HG02973 (cell line): ENCODE data around the gene SDCCAG8.
A peak's percentile ranks its signal among the peaks of the same experiment; 100 is the strongest.
"Not testable (repeated sequence)": the region's sequence is repeated elsewhere in the genome, so short reads cannot be mapped to it uniquely, and the experiment has no call there.

Experiments used
- ATAC-seq: cut with Tn5 transposase; IDR thresholded peaks from one replicate; pipeline ENCODE4 v1.9.1; 2021; ENCODE audit warnings: moderate library complexity; ENCODE audit not compliant: unreplicated experiment

The SDCCAG8 gene

DNA sequence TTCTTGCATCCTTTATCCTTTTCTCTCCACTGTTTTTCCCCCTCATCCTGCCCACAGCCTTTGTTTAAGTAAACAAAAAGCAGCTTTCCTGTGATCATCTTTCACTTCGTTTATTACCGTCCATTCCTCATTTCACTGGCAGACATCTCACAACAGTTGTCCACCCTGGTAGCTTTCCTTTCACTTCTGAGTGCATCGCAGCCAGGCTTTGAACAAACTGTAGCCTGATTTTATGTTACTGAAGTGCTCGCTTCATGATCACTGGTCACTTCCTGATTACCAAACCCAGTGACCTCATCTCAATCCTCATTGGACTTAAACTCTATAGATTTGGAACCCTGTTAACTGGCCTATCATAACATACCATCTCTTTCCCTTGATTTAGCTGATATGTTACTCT is 67.7 kb downstream of the SDCCAG8 start:
- no peak for ATAC-seq

DNA sequence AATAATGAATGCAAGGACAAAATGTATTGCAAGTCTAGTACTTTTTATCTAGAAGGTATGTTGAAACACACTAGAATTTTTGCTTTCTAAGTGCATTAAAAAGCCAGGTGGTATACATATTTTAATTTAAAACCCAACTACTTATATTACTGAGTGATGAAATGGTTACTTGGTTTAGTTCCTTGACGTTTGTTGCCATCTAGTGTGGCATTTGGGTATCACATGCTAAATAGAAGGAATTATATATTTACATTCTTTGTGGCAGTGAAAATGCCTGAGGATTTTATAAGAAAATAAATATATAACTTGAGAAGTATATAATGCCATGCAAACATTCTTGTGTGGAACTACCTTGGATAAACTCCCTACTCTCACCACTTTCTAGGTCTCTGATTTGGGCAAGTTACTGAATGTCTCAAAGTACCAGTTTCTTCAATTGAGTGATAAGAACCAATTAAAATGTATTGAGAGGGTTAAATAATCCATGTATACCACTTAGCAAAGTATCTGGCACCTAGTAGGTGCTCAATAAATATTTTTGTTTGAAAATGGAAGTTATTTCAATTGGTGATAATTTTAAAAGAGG is 69.6 kb downstream of the SDCCAG8 start:
- ATAC-seq = no peak

DNA sequence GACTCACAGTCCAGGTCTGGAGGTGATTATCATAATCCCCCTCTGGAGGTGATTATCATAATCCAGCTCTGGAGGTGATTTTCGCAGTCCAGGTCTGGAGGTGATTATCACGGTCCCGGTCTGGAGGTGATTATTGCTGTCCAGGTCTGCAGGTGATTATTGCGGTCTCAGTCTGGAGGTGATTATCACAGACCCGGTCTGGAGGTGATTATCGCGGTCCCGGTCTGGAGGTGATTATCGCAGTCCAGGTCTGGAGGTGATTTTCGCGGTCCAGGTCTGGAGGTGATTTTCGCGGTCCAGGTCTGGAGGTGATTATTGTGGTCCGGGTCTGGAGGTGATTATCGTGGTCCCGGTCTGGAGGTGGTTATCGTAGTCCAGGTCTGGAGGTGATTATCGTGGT is 76.6 kb downstream of the SDCCAG8 start:
- no peak for ATAC-seq

DNA sequence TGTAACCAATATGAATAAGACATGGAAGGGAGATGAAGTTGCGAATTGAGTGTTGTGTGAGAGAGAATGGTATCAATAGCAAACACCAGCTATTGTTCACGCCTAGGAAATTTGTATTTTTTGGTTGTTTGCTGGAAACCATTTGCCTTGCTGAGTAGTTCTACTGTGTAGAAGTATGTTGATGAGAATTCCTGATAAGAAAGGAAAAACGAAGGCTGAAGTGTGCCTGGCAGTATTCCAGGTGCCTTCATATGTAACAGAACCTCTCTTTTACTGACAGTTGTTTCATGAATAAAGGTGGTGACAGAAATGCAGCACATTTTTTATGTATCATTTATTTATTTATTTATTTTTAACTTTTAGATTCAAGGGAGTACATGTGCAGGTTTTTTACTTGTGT is 79.5 kb downstream of the SDCCAG8 start:
- no peak for ATAC-seq

DNA sequence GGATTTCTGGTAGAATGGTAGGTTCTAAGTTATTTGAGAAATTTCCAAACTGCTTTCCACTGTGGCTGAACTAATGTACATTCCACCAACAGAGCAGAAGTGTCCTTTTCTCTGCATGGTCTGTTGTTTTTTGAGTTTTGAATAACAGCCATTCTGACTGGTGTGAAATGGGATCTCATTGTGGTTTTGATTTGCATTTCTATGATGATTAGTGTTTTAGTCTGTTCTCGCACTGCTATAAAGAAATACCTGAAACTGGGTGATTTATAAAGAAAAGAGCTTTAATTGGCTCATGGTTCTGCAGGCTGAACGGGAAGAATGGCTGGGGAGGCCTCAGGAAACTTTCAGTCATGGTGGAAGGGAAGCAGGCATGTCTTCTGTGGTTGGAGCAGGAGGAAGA is 80.3 kb downstream of the SDCCAG8 start:
- no peak for ATAC-seq

DNA sequence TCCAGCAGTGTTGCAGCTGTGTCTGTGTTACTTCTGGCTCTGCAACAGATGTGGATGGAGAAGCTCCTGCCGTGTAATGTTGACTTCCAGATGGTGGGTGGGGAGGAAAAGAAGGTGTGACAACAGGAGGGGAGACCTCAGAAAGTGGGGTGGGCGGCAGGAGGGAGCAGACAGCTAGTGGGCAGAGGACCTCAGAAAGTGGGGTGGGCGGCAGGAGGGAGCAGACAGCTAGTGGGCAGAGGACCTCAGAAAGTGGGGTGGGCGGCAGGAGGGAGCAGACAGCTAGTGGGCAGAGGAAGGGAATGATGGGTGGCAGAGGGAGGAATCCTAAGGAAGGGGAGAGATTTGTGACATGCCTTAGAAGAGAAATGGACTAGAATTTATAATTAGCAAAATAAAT is 83.0 kb downstream of the SDCCAG8 start:
- ATAC-seq = not testable (repeated sequence)

DNA sequence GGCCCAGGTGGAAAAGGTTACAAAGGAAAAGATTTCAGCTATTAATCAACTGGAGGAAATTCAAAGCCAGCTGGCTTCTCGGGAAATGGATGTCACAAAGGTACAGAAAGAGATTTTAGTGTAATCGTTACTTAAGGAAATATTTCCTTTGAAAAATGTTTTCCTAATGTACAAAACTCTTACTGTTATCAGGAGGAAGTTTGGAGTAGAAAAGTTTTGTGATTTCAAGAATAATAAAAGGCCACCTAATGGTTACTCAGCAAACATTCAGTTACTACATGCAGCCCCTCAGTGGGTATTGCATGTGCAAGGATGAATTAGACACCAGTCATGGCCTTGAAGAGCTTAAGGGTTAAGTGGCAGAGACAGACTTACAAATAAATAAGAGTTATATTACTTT is 85.2 kb downstream of the SDCCAG8 start:
- ATAC-seq = no peak

DNA sequence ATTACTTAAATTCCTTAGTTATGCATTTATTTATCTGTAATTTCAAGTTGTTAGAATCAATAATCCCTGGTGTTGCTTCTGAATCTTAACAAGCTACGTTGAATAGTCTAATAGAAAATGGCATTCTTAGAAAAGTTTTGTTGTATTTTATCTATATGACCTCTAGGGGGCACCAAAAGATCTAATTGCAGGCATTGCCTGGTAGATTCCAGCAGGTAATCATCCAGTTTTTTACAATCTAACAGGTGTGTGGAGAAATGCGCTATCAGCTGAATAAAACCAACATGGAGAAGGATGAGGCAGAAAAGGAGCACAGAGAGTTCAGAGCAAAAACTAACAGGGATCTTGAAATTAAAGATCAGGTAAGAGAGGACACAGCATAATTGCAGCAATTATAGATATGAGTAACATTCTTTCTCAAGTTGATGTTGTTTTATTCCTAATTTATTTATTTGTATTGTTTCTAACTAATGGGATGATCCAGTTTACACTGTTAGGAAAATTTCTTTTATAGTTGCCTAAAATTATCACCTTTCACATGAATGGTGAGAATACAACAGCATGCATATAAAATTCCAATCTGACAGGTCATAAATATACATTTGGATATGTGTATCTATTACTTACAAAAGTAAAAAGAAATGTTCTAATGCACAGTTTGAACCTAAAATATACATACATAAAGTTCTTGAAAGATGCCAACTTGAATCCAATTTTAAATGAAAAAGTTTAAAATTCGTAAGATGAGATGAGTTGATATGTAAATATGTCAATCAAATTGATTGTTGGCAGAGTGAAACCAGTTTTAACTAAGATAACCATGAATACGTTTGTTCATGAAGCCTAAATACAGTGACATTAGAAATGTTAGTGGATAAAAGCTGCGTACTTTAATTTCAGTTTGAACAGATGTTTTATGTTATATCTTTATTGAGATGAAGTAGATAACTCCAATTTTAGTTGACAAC is 88.4 kb downstream of the SDCCAG8 start:
- ATAC-seq = no peak

DNA sequence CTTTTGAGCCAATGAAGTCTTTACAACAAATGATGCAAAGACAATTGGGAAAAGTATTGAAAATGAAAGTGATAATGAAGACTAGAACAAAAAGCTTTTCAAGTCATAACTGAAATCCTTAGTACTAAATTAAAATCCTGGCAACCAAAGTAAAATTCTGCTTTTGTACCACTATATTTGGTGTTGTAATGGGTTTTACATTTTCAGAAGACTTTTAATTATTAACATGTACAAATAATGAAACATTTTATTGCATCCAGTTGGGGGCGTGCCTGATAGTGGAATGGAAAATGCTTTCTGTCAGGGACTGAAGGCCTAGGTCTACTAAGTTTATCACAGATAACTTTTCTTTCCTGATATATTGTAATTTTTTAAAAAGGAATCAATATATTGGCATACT is 89.4 kb downstream of the SDCCAG8 start:
- ATAC-seq = no peak

DNA sequence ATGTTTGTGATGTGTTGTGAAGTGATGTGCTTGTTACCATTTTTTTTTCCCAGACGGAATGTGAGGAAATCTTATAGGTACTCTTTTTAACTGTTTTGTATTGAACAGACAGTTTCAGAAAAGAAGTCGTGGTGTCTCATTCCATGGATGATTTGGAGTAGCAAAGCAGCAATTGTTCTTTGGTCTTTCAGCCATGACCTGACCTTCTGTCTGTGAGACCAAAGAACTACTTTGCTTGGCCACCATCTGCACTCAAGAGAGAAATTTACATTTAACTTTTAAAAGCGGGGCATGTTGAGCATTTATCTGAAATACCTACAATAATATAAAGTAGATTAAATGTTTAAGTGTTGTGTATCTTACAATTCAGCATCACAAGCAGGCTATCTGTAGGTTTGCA is 90.2 kb downstream of the SDCCAG8 start:
- ATAC-seq = no peak

DNA sequence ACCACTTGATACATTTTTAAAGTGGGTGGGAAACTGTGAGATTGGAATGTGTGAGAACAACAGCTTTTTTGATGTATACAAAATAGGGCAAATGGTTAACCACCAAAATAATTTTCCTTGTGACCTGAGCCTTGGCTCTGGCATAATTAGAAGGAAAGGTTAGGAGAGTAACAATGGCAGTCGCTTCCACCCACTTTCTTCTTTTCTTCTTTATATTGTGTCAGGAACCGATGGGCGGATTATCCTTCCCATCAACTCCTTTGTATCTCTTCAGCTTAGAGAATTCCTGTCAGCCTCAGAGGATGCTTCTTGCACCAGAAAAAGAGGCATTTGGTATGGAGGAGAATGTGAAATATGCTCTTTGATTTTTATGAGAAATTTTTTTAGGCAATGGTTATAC is 90.6 kb downstream of the SDCCAG8 start:
- no peak for ATAC-seq

DNA sequence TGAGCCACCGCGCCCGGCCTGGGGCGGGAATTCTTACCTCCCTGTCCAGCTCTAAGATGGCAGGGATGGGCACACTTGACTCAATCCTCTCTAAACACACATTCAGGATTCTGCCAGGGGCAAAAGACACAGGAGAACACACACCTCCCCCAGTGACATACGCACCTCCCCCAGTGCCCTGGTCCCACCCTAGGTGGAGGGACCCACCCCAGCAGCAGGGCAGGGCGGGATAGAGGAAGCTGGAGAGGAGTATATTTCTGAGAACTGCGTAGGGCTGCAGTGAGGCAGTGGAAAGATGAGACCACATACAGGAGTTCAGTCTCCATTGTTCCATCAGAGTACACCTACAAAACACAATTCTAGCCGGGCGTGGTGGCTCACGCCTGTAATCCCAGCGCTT is 92.5 kb downstream of the SDCCAG8 start:
- ATAC-seq = no peak

DNA sequence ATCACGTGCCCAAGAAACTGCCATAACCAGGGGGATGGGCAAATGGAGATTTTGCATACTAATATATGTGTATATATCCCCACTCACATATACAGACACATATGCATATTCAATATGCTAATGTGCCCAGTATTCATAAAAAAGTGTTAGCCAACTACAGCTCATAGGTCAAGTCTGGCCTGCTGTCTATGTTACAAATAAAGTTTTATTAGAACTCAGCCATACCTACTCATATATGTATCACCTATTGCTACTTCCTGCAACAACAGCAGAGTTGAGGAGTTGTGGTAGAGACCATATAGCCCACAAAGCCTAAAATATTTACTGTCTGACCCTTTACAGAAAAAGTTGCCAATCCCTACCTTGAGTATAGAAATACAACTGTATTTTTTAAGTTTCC is 93.3 kb downstream of the SDCCAG8 start:
- ATAC-seq = no peak

DNA sequence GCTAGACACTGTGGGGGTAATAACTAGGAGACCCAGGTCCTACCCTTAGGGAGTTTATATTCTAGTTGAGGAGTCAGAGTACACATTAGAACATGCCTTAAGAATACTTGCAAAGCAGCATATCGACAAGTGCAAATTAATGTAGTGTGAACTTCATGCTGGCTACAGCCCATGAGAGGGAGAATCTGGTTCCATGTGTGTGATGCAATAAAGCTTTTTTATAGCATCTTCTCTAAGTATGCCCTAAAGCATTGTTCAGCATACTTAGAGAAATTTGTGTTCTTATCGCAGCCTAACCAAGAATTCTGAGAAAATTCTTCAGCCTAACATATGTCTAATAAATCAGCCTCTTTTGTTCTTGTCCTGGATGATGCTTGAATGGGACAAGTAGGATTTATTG is 95.5 kb downstream of the SDCCAG8 start:
- ATAC-seq = no peak

DNA sequence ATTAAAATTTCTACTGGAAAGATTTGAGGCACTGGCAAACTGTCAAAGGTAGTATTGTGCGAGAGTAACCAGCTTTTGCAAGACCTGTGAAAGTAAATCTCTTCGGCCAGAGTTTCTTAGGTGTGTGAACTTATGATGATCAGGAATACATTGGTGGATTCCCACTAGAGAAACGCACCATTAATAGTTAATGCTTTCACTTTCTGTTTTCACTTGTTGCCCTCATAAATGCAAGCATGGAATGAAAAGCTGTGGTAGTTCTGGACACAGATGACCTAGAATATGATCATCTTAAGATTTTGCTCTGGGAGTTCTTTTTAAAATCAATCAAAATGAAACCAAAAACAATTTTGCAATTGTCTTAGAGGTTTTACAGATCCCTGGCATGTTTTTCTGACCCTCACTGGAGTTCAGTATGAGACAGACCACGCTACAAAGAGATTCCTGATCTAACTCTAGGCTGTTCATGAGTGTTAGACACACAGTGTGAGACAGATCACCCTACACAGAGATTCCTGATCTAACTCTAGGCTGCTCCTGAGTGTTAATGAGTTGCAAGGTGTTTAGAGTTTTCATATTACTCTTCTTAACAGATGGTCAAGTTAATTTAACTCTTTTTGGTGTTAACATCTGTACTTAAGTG is 98.8 kb downstream of the SDCCAG8 start:
- ATAC-seq = peak; percentile 66

DNA sequence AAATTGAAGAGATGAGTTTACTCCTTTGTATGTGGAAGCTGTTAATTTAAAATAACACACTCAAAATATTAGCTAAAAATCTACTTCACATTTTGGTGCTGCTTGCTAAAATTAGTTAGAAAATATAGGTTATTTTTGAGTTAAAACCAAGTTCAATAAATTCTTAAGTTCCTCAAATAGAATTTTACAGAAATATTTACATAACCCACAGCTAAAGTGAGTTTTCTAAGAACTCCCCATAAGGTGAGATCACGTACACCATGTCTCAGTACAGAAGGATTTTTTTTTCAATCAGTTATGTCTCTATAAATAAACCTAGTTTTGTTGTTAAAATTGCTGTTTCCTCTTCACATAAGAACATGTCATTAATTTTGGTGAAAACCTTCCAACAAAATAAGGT is 108.0 kb downstream of the SDCCAG8 start:
- ATAC-seq = no peak

DNA sequence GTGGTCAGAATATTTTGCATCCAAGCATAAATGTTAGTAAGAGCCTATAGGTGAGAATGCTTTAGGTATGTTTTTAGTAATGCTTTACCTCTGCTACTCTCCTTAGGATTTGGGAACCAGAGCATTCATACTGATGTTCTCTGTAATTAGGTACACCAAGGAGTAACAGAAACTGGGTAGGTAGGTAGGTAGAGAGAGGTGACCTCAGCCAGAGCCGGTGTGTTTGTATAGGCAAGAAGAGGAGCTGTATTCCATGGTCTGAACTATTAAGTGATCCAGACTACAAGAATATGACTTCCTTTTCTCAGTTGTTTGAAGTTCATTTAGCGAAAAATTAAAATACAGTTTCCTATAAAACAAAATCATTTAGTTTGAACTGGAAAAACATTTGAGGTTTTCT is 108.5 kb downstream of the SDCCAG8 start:
- ATAC-seq = no peak

DNA sequence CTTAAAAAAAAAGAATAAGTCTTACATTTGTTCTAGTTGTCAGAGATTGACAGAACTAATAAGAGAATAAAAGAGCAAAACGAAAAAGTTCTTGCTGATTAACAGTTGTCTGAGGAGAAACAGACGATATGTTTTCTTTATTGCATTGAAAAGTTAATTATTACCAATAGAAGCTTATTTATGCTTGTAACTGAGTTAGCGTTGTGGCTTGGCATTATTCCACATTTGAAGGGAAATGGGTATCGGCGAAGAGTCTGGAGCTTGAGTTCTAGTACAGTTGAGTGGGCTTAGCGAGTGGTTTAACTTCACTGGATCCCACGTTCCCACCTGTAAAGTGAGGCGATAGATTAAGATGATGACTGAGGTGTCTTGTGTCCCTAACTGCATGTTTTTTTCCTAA is 109.0 kb downstream of the SDCCAG8 start:
- no peak for ATAC-seq

DNA sequence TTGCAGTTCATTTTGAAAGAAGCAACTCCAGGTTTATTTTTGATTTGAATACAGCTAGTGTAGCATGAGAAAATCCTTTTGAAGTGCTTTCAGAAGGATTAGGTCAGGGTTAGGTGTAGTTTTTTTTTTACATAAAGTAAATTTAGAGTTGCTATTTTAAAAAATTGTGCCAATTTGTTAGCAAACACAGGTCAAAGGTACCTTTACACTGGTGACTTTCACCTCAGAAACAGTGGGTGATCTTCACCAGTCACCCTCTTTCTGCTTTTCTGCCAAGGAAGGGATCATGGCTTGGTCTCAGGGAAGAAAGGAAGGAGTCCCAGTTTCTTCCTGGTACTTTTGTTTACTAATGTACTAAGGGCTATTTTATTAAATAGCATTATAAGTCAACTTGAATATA is 111.5 kb downstream of the SDCCAG8 start:
- no peak for ATAC-seq

DNA sequence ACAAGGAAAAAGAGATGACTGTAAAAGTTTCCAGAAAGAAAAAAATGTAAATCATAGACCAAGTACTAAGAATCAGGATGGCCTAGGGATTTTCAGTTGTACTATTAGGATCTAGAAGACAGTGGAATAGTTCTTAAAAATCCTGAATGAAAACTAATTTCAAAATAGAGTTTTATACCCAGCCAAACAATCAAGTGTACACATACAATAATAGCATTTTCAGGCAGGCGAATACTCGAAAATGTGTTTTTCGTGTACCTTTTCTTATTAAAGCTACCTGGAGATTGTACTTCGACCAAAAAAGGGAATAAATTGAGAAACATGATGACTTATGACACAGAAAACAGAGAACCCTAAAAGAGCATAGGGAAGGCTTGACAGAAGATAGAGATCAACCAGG is 118.6 kb downstream of the SDCCAG8 start:
- ATAC-seq = no peak

DNA sequence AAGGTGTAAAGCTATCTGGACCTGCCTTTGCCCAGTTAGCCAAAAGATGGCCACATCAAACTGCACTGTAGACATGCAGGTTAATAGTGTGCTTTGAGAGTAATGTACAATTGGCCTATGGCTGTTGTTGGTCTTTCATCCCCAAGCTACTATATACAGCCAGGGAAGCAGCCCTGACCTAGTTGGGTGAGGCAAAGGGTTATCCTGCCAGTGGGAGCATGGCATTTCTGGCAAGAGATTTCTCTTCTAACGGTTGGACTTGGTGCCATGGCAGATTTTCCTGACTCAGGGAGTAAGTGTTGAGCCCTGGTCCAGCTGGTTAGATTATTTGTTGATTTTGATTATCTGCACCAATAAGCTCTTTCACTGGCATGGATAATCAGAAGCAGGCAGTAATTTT is 119.8 kb downstream of the SDCCAG8 start:
- no peak for ATAC-seq

DNA sequence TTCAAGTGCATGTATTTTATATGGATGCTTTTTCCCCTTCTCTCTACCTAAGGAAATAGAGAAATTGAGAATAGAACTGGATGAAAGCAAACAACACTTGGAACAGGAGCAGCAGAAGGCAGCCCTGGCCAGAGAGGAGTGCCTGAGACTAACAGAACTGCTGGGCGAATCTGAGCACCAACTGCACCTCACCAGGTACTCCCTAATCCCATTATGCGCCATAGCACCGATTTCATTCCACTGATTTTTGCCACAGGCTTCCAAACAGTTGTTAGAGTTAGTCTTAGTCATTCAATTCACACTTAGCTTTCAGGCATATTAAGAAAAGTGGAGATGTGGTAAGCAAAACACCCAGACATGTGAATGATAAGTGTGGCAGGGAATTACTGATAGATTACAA is 122.8 kb downstream of the SDCCAG8 start:
- ATAC-seq = no peak
